RWPE2 (cell line): ENCODE measurements around the gene AHNAK.
"Not testable (repeated sequence)": the region's sequence is repeated elsewhere in the genome, so short reads cannot be mapped to it uniquely, and the experiment has no call there.

ENCODE experiments used
- ATAC-seq: fragments of 200-7000 bp; cut with Tn5 transposase; 3 replicates; pipeline ENCODE4 v1.9.1; 2021; ENCODE audit warnings: low read depth
- DNase-seq: peaks from one replicate; pipeline ENCODE4 v3.0.0-alpha.2; 2020; ENCODE audit warnings: low spot score
- H3K27ac ChIP-seq: fragments of 450-650 bp; 2 replicates; pipeline ENCODE4 v1.5.1; 2017; ENCODE audit warnings: mild to moderate bottlenecking; ENCODE audit not compliant: poor library complexity, severe bottlenecking
- H3K27me3 ChIP-seq: fragments of 250-450 bp; sonication (Bioruptor Pico); 2 replicates; pipeline ENCODE4 v1.5.1; 2021; ENCODE audit warnings: mild to moderate bottlenecking, moderate library complexity; ENCODE audit not compliant: insufficient read depth, poor library complexity, severe bottlenecking
- H3K36me3 ChIP-seq: fragments of 250-450 bp; sonication (Bioruptor Pico); 2 replicates; pipeline ENCODE4 v1.5.1; 2020; ENCODE audit warnings: low read depth, mild to moderate bottlenecking, moderate library complexity
- H3K4me1 ChIP-seq: fragments of 250-450 bp; sonication (Bioruptor Pico); 2 replicates; pipeline ENCODE4 v1.5.1; 2021; ENCODE audit warnings: mild to moderate bottlenecking, moderate library complexity; ENCODE audit not compliant: insufficient read depth, poor library complexity, severe bottlenecking
- H3K4me3 ChIP-seq: fragments of 250-450 bp; sonication (Bioruptor Pico); 2 replicates; pipeline ENCODE4 v1.5.1; 2021; ENCODE audit warnings: mild to moderate bottlenecking, moderate library complexity; ENCODE audit not compliant: severe bottlenecking
- H3K9me3 ChIP-seq: fragments of 250-450 bp; sonication (Bioruptor Pico); 2 replicates; pipeline ENCODE4 v1.5.1; 2021; ENCODE audit warnings: mild to moderate bottlenecking, moderate library complexity; ENCODE audit not compliant: severe bottlenecking
- CTCF ChIP-seq: fragments of 450-650 bp; IDR thresholded peaks from one replicate; pipeline ENCODE4 v1.5.1; 2017; ENCODE audit warnings: mild to moderate bottlenecking, moderate library complexity; ENCODE audit not compliant: poor library complexity, severe bottlenecking

AHNAK gene

DNA sequence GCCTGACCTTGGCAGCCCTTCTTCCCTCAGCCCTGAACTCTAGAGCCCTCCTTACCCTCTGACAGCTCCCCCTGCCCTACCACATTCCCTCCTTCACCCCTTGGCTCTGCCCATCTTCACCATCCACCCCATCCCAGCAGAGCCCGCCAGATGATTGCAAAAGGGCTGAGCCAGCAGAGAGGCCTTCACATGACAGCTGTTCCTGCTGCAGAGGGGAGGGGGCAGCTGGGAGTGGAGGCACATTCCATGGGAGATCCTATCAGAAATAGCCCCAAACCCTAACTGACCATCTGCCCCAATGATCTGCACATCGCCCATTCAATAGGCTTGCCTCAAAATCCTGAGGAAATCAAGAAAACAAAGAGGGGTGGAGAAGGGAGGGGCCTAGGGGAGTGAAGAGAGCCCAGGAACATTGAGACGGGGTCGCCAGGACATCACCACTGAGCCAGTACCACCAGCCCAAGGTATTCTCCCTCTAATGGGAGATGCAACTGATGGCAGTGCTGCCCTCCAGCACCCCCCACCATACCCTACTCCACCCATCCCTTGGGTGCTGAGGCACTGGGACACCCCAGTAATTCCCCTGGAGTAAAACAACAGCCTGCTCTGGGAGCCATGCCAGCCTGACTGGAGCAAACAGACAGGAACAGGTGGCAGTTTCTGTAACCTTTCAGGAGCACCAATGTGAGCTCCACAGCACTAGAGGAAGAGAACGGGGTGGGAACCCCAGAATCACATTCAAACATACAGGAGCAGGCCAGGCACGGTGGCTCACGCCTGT is 8.0 kb upstream of the AHNAK start:
- H3K9me3 ChIP-seq, result no peaks in the 10 kb centered on the region
- no peak overlapping the region for H3K4me3 ChIP-seq
- H3K27ac ChIP-seq, result peak overlapping the region; percentile 100
- no peaks in the 10 kb centered on the region for H3K27me3 ChIP-seq
- TF ChIP-seq CTCF, result no peak
- ATAC-seq (no peak), DNase-seq (no peak)
- peaks cover 63% of the 10 kb centered on the region for H3K4me1 ChIP-seq
- H3K36me3 ChIP-seq, result peaks cover 17% of the 10 kb centered on the region

DNA sequence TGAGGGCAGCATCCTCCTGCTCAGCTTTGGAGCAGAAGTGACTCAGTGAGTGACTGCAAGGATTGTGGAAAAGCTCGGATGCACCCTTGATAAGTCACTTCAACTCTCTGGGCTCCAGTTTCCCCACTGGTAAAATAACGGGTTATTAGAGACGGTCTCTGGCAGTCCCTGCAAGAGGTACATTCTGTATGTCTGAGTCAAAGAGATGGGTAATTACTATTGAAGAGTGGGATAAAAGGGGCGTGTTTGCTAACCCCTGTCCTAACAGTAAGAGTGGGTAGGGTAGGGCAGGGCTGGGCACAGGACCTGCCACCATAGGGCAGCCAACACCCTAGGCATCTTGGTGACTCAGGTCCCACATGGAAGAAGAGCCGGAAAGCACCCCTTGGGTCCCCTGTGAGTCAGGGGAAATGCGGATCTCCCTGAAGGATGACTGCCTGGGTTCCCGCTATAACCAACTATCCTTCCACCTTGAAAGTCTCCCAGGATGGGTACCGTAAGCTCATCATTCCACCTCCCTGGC is 7.3 kb upstream of the AHNAK start:
- TF ChIP-seq CTCF, result no peak
- Histone ChIP-seq H3K27me3 (no peaks in the 10 kb centered on the region), H3K27ac (peak overlapping the region; percentile 100), H3K36me3 (peaks cover 11% of the 10 kb centered on the region), H3K9me3 (no peaks in the 10 kb centered on the region), H3K4me1 (peaks cover 64% of the 10 kb centered on the region), H3K4me3 (no peak overlapping the region)
- ATAC-seq (peak; percentile 35), DNase-seq (peak; percentile 80)

- no peaks in the 10 kb centered on the region for H3K27me3 ChIP-seq
- peak overlapping the region; percentile 100 for H3K27ac ChIP-seq
- no peak overlapping the region for H3K4me3 ChIP-seq
- H3K36me3 ChIP-seq, result peaks cover 9% of the 10 kb centered on the region
- peaks cover 70% of the 10 kb centered on the region for H3K4me1 ChIP-seq
- DNase-seq (peak; percentile 92), ATAC-seq (peak; percentile 75)
- no peaks in the 10 kb centered on the region for H3K9me3 ChIP-seq
- no peak for TF ChIP-seq CTCF
Observed at GRCh38 chr11:62553080-62553838, 6.7 kb upstream of the AHNAK start.

DNA sequence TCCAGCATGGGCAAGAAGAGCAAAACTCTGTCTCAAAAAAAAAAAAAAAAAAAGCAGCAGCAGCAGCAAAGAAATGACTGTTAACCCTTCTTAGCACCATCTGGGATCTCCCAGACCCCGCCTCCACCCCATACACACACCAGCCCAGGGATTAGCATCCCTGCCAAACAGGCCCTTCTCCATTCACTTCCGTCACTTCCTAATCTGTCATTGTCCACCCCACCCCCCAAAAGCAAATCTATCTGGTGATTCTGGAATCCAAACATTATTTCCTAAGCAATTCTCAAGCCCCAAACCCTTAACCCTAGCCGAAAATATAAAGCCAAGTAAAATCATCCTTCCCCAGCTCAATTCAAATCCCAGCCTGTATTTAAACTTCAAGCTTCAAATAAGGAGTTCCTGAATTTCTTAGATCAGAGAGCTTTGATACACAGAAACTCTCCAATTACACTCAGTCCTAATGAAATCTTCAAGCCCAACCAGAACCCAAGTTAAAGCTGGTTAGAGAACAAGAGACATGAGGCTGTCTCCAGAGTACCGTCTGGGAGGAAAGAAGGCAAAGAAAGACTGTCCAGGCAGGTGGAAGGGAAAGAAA is 6.0 kb upstream of the AHNAK start:
- no peak for ATAC-seq
- H3K9me3 ChIP-seq, result no peaks in the 10 kb centered on the region
- DNase-seq, result no peak
- peak overlapping the region; percentile 100 for H3K27ac ChIP-seq
- TF ChIP-seq CTCF, result no peak
- no peak overlapping the region for H3K4me3 ChIP-seq
- H3K36me3 ChIP-seq, result peaks cover 6% of the 10 kb centered on the region; the same call in 1 of the 2 replicates
- peaks cover 72% of the 10 kb centered on the region for H3K4me1 ChIP-seq
- no peaks in the 10 kb centered on the region for H3K27me3 ChIP-seq

DNA sequence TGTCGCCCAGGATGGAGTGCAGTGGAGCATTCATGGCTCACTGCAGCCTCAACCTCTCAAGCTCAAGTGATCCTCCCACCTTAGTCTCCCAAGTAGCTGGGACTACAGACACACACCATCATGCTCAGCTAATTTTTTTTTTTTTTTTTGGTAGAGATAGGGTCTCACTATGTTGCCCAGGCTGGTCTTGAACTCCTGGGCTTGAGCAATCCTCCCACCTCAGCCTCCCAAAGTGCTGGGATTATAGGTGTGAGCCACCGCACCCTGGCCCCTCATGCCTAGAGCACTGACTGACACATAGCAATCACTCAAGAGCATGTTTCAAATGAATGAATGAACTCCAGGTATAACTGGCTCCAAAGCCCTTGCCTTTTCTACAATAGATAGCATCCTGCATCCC is 3.9 kb upstream of the AHNAK start:
- not testable (repeated sequence) for H3K36me3 ChIP-seq, H3K9me3 ChIP-seq, DNase-seq, H3K4me3 ChIP-seq, H3K27me3 ChIP-seq, ATAC-seq, H3K27ac ChIP-seq
- peaks cover 54% of the 10 kb centered on the region for H3K4me1 ChIP-seq
